Stimulated activated CD4-positive, alpha-beta T cell treated with anti-CD3 and anti-CD28 coated beads, Interleukin-2, amount 100 ng/mL, for 24 hours (primary cell): ENCODE data around the gene ST3GAL3.
A peak's percentile ranks its signal among the peaks of the same experiment; 100 is the strongest.
"Not testable (repeated sequence)": the region's sequence is repeated elsewhere in the genome, so short reads cannot be mapped to it uniquely, and the experiment has no call there.

Experiments
- DNase-seq, 2 donors: peaks; one replicate each; pipeline ENCODE4 v3.0.0-alpha.2; 2020

ST3GAL3 gene

DNA sequence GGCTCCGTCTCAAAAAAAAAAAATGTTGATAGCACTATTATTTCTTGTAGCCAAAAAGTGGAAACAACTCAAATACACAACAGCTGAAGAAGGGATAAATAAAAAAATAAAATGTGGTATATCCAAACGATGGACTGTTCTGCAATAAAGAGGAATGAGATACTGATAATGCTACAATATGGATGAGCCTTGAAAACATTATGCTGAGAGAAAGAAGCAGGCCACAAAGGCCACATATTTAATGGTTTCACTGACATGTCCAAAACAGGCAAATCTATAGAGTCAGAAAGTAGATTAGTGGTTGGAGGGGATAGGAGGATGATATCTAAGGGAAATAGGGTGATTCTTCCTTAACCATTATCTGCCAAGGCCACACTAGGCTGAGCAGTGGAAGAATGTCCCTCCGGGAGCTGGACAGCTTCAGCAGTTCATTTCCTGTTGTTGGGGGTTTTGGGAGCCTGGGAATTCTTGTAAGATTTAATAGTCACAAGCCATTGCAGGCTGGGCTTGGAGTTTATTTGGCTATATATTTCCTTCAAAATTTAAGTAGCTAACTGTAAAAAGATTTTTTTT lies 53.5 kb downstream of the ST3GAL3 start:
- DNase-seq: no peak

GRCh38 chr1:43763497-43763973 lies 56.2 kb downstream of the ST3GAL3 start:
- peak; percentile 19 to 40 for DNase-seq

- no peak for DNase-seq
Observed at GRCh38 chr1:43764581-43764980, 57.2 kb downstream of the ST3GAL3 start.

- no peak for DNase-seq
Observed at GRCh38 chr1:43766086-43766784, 58.9 kb downstream of the ST3GAL3 start.

GRCh38 chr1:43766818-43767525 lies 59.6 kb downstream of the ST3GAL3 start:
- no peak for DNase-seq

DNA sequence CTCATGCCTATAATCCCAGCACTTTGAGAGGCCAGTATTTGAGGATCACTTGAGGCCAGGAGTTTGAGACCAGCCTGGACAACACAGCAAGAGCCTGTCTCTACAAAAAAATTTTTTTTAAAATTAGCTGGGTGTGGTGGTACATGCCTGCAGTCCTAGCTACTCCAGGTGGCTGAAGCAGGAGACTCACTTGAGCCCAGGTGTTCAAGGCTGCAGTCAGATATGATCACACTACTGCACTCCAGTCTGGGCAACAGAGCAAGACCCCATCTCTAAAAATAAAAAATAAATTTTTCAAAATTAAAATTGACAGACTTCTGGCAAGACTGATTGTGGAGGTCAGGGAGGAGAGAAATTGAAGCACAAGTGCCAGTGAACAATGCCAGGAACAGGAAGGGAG lies 60.8 kb downstream of the ST3GAL3 start:
- DNase-seq: no peak

DNA sequence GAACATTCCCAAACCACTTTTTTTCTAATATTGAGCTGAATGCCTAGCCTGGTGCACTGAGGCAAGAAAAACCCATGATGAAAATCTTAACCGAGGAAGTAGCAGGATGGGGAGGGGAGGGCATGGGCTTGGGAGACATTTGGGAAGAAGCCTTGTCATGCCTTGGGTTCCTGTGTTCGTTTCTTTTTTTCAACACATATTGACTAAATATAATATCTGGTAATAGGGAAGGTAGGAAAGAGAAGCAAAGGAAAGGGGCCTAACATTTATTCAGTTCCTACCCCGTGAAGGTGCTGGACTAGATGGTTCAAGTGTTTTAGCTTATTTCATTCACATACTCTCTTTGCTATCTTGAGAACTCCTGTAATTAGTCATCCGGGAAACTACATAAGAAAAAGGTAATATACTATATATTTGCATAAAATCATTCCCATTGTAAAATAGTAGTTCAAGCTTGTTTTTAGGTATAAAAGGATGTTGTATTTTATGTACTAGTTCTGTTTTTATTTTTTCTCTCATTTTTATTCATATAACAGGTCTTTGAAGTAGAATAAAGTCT lies 62.1 kb downstream of the ST3GAL3 start:
- no peak for DNase-seq

DNA sequence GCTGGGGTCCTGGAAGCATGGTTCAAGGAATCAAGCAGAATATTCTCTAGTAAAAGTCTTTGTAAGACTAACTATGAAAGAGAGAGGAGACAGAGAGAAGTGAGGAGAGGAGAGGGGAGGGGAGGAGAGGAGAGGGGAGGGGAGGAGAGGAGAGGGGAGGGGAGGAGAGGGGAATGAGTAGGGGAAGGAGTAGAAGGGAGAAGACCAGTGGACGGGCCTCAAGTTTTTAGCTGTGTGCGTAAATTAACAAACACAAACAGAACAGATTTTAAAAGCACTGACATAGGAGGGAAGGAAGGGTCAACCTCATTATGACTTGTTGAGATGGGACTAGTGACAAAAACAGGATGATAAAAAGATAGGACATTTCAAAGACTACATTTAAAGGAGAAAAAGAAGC lies 62.8 kb downstream of the ST3GAL3 start:
- no peak for DNase-seq

GRCh38 chr1:43772978-43773377 lies 65.6 kb downstream of the ST3GAL3 start:
- no peak for DNase-seq

- no peak for DNase-seq
Observed at GRCh38 chr1:43773821-43774220, 66.5 kb downstream of the ST3GAL3 start.

DNA sequence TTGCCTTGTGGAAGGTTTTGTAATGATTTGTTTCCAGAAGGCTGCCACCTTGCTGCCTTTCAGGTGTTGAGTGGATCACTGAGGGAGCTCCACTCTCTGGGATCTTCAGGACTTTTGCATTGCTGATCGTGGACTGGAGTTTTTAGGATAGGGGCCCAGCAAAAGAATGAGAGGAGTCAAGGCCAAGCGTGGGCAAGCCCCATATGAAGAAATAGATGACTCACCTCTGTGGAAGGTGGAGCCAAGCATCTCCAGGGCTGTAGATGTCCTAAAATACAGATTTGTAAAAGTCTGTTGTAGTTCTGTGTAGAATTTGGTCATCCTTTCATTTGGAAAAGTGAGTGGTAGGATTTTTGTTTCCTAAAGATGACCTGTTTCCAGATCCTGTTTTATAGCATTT lies 67.0 kb downstream of the ST3GAL3 start:
- no peak for DNase-seq

- DNase-seq: no peak
Observed at GRCh38 chr1:43776043-43776761, 68.9 kb downstream of the ST3GAL3 start.

DNA sequence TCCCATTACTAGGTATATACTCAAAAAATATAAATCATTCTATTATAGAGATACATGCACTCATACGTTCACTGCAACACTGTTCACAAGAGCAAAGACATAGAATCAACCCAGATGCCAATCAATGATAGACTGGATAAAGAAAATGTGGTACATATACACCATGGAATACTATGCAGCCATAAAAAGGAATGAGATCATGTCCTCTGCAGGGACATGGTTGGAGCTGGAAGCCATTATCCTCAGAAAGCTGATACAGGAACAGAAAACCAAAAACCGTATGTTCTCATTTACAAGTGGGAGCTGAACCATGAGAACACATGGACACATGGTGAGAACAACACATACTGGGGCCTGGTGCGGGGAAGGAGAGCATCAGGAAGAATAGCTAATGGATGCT lies 70.6 kb downstream of the ST3GAL3 start:
- not testable (repeated sequence) for DNase-seq

GRCh38 chr1:43779266-43779665 lies 71.9 kb downstream of the ST3GAL3 start:
- DNase-seq: no peak

DNA sequence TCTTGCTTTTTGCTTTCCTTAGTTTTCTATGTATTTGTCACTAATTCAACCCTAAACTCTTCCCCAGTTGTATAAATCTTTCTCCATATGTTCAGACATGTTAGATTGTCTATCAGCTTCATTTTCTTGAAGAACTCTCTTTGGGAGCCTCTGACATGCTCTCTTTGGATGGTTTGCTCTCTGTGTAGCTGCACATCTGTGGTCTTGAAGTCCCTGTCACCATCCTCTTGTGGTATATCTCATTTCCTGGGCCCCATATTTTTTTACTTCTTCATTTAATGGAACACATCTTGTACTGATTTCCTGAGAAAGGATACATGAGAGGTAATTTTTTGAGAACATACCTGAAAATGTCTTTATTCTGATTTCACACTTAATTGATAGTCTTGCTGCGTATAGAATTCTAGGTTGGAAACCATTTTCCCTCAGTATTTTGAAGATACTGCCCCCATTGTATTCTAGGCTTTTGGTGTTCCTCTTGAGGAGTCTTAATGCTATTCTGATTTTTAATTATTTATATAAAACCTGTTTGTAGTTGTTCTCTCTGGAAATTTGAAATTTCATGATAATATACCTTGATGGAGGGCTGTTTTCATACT lies 72.6 kb downstream of the ST3GAL3 start:
- no peak for DNase-seq

DNA sequence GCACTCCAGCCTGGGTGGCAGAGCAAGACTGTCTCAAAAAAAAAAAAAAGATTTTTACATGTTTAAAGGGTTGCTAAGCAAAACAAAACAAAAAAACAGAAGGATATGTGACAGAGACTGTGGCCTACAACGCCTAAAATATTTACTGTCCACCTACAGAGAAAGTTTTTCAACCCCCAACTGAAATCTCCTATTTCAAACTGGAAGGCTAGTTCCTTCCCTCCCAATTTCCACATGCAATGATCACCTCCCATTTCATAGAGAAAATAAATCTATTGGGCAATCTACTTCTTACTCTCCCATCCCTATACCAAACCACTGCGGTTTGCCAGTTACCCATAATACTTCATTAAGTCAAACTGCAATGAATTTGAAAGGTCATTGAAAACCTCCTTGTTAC lies 74.2 kb downstream of the ST3GAL3 start:
- DNase-seq: no peak

- DNase-seq: no peak
Observed at GRCh38 chr1:43783096-43783670, 75.8 kb downstream of the ST3GAL3 start.

DNA sequence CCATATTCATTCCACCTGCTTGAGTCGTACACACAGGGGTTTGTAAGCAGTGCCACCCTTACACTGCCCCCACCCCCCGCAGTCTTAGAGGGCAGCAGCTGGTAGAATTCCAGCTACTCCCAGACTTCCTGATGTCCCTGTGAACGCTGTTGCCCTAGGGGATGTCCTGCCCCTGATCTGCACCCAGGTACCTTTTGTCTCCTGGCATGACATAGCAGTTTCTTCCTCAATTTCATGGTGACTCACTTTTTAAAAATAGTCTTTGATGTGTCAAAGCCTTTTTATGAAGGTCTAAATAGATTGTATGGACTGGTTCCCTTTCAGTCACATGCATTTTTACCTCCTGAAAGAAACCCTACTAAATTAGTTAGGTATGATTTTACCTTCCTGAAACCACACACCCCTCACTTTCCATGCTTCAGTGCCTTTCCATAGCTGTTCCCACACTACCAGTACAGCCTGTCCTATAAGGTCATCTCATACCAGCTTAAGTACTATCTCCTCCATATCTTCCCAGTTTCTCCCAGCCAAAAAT lies 76.4 kb downstream of the ST3GAL3 start:
- DNase-seq: no peak

DNA sequence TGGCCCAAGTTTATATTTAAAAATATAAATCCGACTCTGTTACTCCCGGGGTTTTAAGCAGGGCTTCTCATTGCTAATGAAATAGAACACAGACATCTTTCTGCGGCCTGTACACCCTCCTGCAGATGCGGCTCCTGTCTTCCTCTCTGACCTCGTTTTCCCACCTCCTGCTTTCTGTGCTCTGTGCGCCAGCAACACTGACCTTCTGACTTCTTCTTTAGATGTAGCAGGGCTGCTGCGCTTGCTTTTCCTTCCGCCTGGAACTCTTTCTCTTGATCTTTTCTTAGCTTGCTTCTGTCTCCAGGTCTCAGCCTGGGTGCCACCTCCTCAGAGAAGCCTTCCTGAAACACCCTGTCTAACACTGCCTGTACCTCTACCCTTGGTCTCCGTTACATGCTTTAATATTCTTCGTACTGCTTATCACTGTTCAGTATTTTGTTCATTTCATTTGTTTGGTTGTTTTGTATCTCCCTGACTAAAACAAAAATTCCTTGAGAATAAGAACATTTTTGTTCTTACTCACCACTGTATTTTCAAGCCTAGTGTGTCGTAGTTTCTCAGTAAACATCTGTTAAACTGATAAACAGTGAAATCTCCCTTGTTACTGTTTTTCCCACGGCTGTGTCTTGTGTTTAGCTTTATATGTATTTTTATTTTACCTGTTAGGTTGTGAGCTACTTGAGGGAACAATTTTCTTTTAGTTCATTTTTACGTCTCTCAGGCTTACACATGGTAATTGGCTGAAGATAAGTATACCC lies 79.0 kb downstream of the ST3GAL3 start:
- no peak for DNase-seq

DNA sequence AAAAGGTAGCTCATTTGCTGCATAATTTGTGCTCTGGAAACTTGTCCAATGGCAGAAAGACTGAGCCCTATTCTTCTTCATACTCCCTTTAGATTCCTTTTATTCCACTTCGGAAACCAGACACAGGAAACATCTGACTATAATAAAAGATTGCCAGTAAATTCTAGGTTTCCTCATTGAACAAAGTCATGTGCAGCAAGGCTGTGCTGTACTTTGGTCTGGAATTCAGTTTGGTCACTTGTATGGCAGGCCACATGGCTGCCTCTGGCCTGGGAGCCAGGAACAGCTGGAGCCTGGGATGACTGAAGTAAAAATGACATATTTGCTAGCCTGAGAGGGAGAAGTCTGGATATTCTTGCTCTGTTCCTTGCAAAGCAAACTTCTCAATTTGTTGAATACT lies 79.6 kb downstream of the ST3GAL3 start:
- DNase-seq: no peak
